OCI-LY1 (cell line): ENCODE results near the gene SMYD3.

Experiments
- H2AFZ ChIP-seq: fragments of 200-600 bp; sonication (generic), shearing (Covaris generic); 2 replicates; pipeline ENCODE4 v1.6.0; 2014; ENCODE audit warnings: antibody characterized with exemption, mild to moderate bottlenecking, low read length
- H3F3A ChIP-seq: fragments of 200-600 bp; sonication (generic), shearing (Covaris generic); 2 replicates; pipeline ENCODE4 v1.6.0; 2014; ENCODE audit warnings: mild to moderate bottlenecking, antibody characterized with exemption, low read length, moderate library complexity; ENCODE audit not compliant: insufficient read depth
- H3K27ac ChIP-seq: fragments of 200-600 bp; sonication (generic); 2 replicates; pipeline ENCODE4 v1.5.1; 2014; ENCODE audit warnings: low read length, mixed run types, mild to moderate bottlenecking, low read depth; ENCODE audit not compliant: poor library complexity, severe bottlenecking
- H3K27me3 ChIP-seq: fragments of 200-600 bp; sonication (generic); 2 replicates; pipeline ENCODE4 v1.6.0; 2014; ENCODE audit warnings: antibody characterized with exemption, mild to moderate bottlenecking, low read length, moderate library complexity; ENCODE audit not compliant: insufficient read depth
- H3K36me3 ChIP-seq: fragments of 200-600 bp; sonication (generic); 2 replicates; pipeline ENCODE4 v1.6.1; 2014; ENCODE audit warnings: mild to moderate bottlenecking, antibody characterized with exemption, low read length, moderate library complexity, mixed read lengths; ENCODE audit not compliant: insufficient read depth
- H3K4me1 ChIP-seq: fragments of 200-600 bp; sonication (generic); 2 replicates; pipeline ENCODE4 v1.5.1; 2014; ENCODE audit warnings: mild to moderate bottlenecking, low read length, moderate library complexity; ENCODE audit not compliant: insufficient read depth, severe bottlenecking
- H3K4me2 ChIP-seq: fragments of 200-600 bp; sonication (generic), shearing (Covaris generic); 2 replicates; pipeline ENCODE4 v1.6.1; 2014; ENCODE audit warnings: low read length
- H3K4me3 ChIP-seq: fragments of 200-600 bp; sonication (generic); 2 replicates; pipeline ENCODE4 v1.5.1; 2014; ENCODE audit warnings: low read length, low read depth, mild to moderate bottlenecking, mixed read lengths; ENCODE audit not compliant: poor library complexity, severe bottlenecking
- H3K79me2 ChIP-seq: fragments of 200-600 bp; shearing (Covaris generic); 2 replicates; pipeline ENCODE4 v1.6.1; 2016; ENCODE audit warnings: mixed run types, low read length, mixed read lengths; ENCODE audit not compliant: insufficient read depth
- H3K9ac ChIP-seq: fragments of 200-600 bp; sonication (generic), shearing (Covaris generic); 2 replicates; pipeline ENCODE4 v1.6.1; 2014; ENCODE audit warnings: mild to moderate bottlenecking, low read length, mixed read lengths
- H3K9me2 ChIP-seq: fragments of 200-600 bp; sonication (generic), shearing (Covaris generic); 2 replicates; pipeline ENCODE4 v1.6.1; 2014; ENCODE audit warnings: low read depth, mild to moderate bottlenecking, low read length, mixed read lengths
- H3K9me3 ChIP-seq: fragments of 200-600 bp; shearing (Covaris generic); 2 replicates; pipeline ENCODE4 v1.6.1; 2014; ENCODE audit warnings: low read length, mixed read lengths
- H4K20me1 ChIP-seq: fragments of 200-600 bp; sonication (generic), shearing (Covaris generic); 2 replicates; pipeline ENCODE4 v1.6.0; 2016; ENCODE audit warnings: mild to moderate bottlenecking, low read length; ENCODE audit not compliant: insufficient read depth
- CTCF ChIP-seq: fragments of 200-600 bp; sonication (generic), shearing (Covaris generic); IDR thresholded peaks from 2 replicates; pipeline ENCODE4 v1.5.1; 2017; ENCODE audit warnings: mild to moderate bottlenecking, antibody characterized with exemption, low read length, moderate library complexity, mixed read lengths
- EZH2 ChIP-seq: fragments of 200-600 bp; sonication (generic), shearing (Covaris generic); IDR thresholded peaks from 2 replicates; pipeline ENCODE4 v1.8.0; 2017; ENCODE audit warnings: borderline replicate concordance, mixed run types, mild to moderate bottlenecking, antibody characterized with exemption, low read length, moderate library complexity, mixed read lengths

The SMYD3 gene

GRCh38 chr1:246275036-246275435 is 232.0 kb downstream of the SMYD3 start:
- TF ChIP-seq EZH2, result no peak
- TF ChIP-seq CTCF, result no peak
- Histone ChIP-seq H3K4me1 (no peaks in the 10 kb centered on the region), H3K9me2 (no peaks in the 10 kb centered on the region), H3K36me3 (no peaks in the 10 kb centered on the region), H3K9ac (no peak overlapping the region), H3K27me3 (no peaks in the 10 kb centered on the region), H3K9me3 (no peaks in the 10 kb centered on the region), H3K4me2 (no peak overlapping the region), H2AFZ (no peak overlapping the region), H3F3A (no peaks in the 10 kb centered on the region), H3K4me3 (no peak overlapping the region), H3K27ac (no peak overlapping the region), H4K20me1 (no peaks in the 10 kb centered on the region), H3K79me2 (no peaks in the 10 kb centered on the region)

DNA sequence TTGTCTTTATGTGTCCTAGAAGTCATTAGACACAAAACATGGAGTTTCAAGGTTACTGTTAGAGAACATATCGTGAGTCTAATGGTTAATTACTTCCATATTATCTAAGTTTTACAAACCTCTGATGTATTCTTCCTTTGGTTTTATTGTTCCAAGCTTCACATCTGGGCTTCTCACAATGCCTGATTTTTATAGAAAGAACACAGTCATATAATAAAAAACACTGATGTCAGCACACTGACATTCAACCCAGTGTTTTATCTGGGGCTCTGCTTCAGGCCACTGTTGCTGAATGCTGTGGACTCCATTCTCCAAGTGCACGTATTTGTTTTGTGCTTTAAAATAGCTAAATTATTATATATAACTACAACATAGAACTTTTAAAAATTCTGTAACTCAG is 232.9 kb downstream of the SMYD3 start:
- Histone ChIP-seq H3K9ac (no peak overlapping the region), H3K4me2 (no peak overlapping the region), H3K27me3 (no peaks in the 10 kb centered on the region), H3K9me2 (no peaks in the 10 kb centered on the region), H3K4me3 (no peak overlapping the region), H3F3A (no peaks in the 10 kb centered on the region), H2AFZ (no peak overlapping the region), H3K27ac (no peak overlapping the region), H3K79me2 (no peaks in the 10 kb centered on the region), H4K20me1 (no peaks in the 10 kb centered on the region), H3K4me1 (no peaks in the 10 kb centered on the region), H3K9me3 (no peaks in the 10 kb centered on the region), H3K36me3 (no peaks in the 10 kb centered on the region)
- TF ChIP-seq CTCF (no peak), EZH2 (no peak)

GRCh38 chr1:246271516-246271915 is 235.6 kb downstream of the SMYD3 start:
- no peak overlapping the region for H3K4me3 ChIP-seq
- H3K79me2 ChIP-seq, result no peaks in the 10 kb centered on the region
- H3K27ac ChIP-seq, result no peak overlapping the region
- no peaks in the 10 kb centered on the region for H3K9me2 ChIP-seq
- TF ChIP-seq CTCF, result no peak
- TF ChIP-seq EZH2, result no peak
- no peaks in the 10 kb centered on the region for H3F3A ChIP-seq
- no peaks in the 10 kb centered on the region for H4K20me1 ChIP-seq
- H3K4me2 ChIP-seq, result no peak overlapping the region
- H3K9me3 ChIP-seq, result no peaks in the 10 kb centered on the region
- no peak overlapping the region for H2AFZ ChIP-seq
- H3K36me3 ChIP-seq, result no peaks in the 10 kb centered on the region
- no peaks in the 10 kb centered on the region for H3K27me3 ChIP-seq
- H3K4me1 ChIP-seq, result no peaks in the 10 kb centered on the region
- no peak overlapping the region for H3K9ac ChIP-seq
